ENCODE results near the gene SYT17. TPM values are rescaled to one million over a fixed set of nuclear protein-coding genes. Genes with fewer than 3 reads are reported as not detected.

Gene SYT17
- polyA plus RNA-seq, 3 donors = 0.81 to 4.9 (median 1.1) TPM

- H2AFZ ChIP-seq (ENCODE audit: insufficient read depth, low read depth, low read length, poor library complexity, severe bottlenecking) = no peak overlapping the region
- no peaks in the 10 kb centered on the region for H3K27me3 ChIP-seq (ENCODE audit: control insufficient read depth in 2 of 2, insufficient read depth in 2 of 2, low read length in 2 of 2)
- Mint-ChIP-seq H3K36me3 (no peaks in the 10 kb centered on the region), H3K9me3 (peaks cover 5 to 18% (median 13%) of the 10 kb centered on the region in 7 donors), H3K4me3 (no peak overlapping the region), H3K4me1 (no peaks in the 10 kb centered on the region), H3K27me3 (ENCODE audit: low read depth in 3 of 3) (peaks cover 0 to 11% (median 5%) of the 10 kb centered on the region in 3 donors), H3K27ac (no peak overlapping the region)
- no peaks in the 10 kb centered on the region for H3K36me3 ChIP-seq (replicated peaks in 1 of 2; ENCODE audit: control insufficient read depth in 1 of 2, insufficient read depth in 2 of 2, low read length in 2 of 2)
- TF ChIP-seq, protein P1, sequence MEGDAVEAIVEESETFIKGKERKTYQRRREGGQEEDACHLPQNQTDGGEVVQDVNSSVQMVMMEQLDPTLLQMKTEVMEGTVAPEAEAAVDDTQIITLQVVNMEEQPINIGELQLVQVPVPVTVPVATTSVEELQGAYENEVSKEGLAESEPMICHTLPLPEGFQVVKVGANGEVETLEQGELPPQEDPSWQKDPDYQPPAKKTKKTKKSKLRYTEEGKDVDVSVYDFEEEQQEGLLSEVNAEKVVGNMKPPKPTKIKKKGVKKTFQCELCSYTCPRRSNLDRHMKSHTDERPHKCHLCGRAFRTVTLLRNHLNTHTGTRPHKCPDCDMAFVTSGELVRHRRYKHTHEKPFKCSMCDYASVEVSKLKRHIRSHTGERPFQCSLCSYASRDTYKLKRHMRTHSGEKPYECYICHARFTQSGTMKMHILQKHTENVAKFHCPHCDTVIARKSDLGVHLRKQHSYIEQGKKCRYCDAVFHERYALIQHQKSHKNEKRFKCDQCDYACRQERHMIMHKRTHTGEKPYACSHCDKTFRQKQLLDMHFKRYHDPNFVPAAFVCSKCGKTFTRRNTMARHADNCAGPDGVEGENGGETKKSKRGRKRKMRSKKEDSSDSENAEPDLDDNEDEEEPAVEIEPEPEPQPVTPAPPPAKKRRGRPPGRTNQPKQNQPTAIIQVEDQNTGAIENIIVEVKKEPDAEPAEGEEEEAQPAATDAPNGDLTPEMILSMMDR (IDR thresholded peaks at IDR 0.05) = no peak
- H4K20me1 ChIP-seq (ENCODE audit: insufficient read depth, low read length) = no peaks in the 10 kb centered on the region
- H3K9me3 ChIP-seq (replicated peaks in 1 of 2; ENCODE audit: control insufficient read depth in 1 of 2, insufficient read depth in 1 of 2, low read length in 2 of 2) = peaks cover 12 to 14% of the 10 kb centered on the region in 2 donors
- H3K4me2 ChIP-seq (replicated peaks; ENCODE audit: extremely low read depth, low read length, poor library complexity, severe bottlenecking) = no peak overlapping the region
- no peak overlapping the region for H3K27ac ChIP-seq (ENCODE audit: low read depth in 1 of 2, low read length in 2 of 2)
- intact Hi-C loops (cut with micrococcal nuclease) = no loop called here
- DNase-seq = no peak
- H3K79me2 ChIP-seq (ENCODE audit: insufficient read depth, low read length) = no peaks in the 10 kb centered on the region
- no peaks in the 10 kb centered on the region for H3K4me1 ChIP-seq (ENCODE audit: control insufficient read depth in 1 of 2, insufficient read depth in 2 of 2, low read length in 2 of 2)
- WGBS (ENCODE audit: insufficient coverage) = 100% methylated on average over 1 of the region's 3 CpGs
- no peak overlapping the region for H3K4me3 ChIP-seq (replicated peaks in 1 of 3; ENCODE audit: low read depth in 2 of 3, low read length in 3 of 3)
- H3K9ac ChIP-seq (ENCODE audit: insufficient read depth, low read length, poor library complexity, severe bottlenecking) = no peak overlapping the region
Measured at GRCh38 chr16:19230575-19230974, 62.5 kb downstream of the SYT17 start.

- Mint-ChIP-seq H3K27ac (peak overlapping the region in 1 of 7 donors; percentile 48), H3K27me3 (ENCODE audit: low read depth in 3 of 3) (peaks cover 0 to 11% (median 5%) of the 10 kb centered on the region in 3 donors), H3K9me3 (peaks cover 9 to 28% (median 17%) of the 10 kb centered on the region in 7 donors), H3K4me3 (no peak overlapping the region), H3K36me3 (no peaks in the 10 kb centered on the region), H3K4me1 (no peaks in the 10 kb centered on the region)
- no peaks in the 10 kb centered on the region for H3K27me3 ChIP-seq (ENCODE audit: control insufficient read depth in 2 of 2, insufficient read depth in 2 of 2, low read length in 2 of 2)
- no peaks in the 10 kb centered on the region for H3K36me3 ChIP-seq (replicated peaks in 1 of 2; ENCODE audit: control insufficient read depth in 1 of 2, insufficient read depth in 2 of 2, low read length in 2 of 2)
- 95% methylated on average over 8 of the region's 8 CpGs for WGBS (ENCODE audit: insufficient coverage)
- intact Hi-C loops (cut with micrococcal nuclease) = no loop called here
- H3K4me2 ChIP-seq (replicated peaks; ENCODE audit: extremely low read depth, low read length, poor library complexity, severe bottlenecking) = no peak overlapping the region
- H2AFZ ChIP-seq (ENCODE audit: insufficient read depth, low read depth, low read length, poor library complexity, severe bottlenecking) = no peak overlapping the region
- H4K20me1 ChIP-seq (ENCODE audit: insufficient read depth, low read length) = no peaks in the 10 kb centered on the region
- H3K27ac ChIP-seq (ENCODE audit: low read depth in 1 of 2, low read length in 2 of 2) = no peak overlapping the region
- no peaks in the 10 kb centered on the region for H3K79me2 ChIP-seq (ENCODE audit: insufficient read depth, low read length)
- H3K9me3 ChIP-seq (replicated peaks in 1 of 2; ENCODE audit: control insufficient read depth in 1 of 2, insufficient read depth in 1 of 2, low read length in 2 of 2) = peaks cover 23 to 24% of the 10 kb centered on the region in 2 donors
- H3K9ac ChIP-seq (ENCODE audit: insufficient read depth, low read length, poor library complexity, severe bottlenecking) = no peak overlapping the region
- TF ChIP-seq, protein P1 (IDR thresholded peaks at IDR 0.05) = no peak
- no peaks in the 10 kb centered on the region for H3K4me1 ChIP-seq (ENCODE audit: control insufficient read depth in 1 of 2, insufficient read depth in 2 of 2, low read length in 2 of 2)
- DNase-seq = no peak
- no peak overlapping the region for H3K4me3 ChIP-seq (replicated peaks in 1 of 3; ENCODE audit: low read depth in 2 of 3, low read length in 3 of 3)
Measured at GRCh38 chr16:19231881-19232280, 63.8 kb downstream of the SYT17 start.
